ENCODE results near the gene DLGAP4.

Gene DLGAP4

GRCh38 chr20:36399147-36399968 is 93.2 kb downstream of the DLGAP4 start:
- TF ChIP-seq SNAI2 (CRISPR knock-in tag; IDR thresholded peaks at IDR 0.05) (no peak), ZFP30 (CRISPR knock-in tag; IDR thresholded peaks at IDR 0.05) (no peak), POU6F1 (CRISPR knock-in tag; IDR thresholded peaks at IDR 0.05; ENCODE audit: borderline replicate concordance, low read depth) (no peak), ZNF8 (CRISPR knock-in tag; IDR thresholded peaks at IDR 0.05) (no peak), CREB5 (CRISPR knock-in tag; IDR thresholded peaks at IDR 0.05; ENCODE audit: low read depth) (no peak), ARNTL (CRISPR knock-in tag; IDR thresholded peaks at IDR 0.05; ENCODE audit: borderline replicate concordance, low read depth) (no peak), CSRNP3 (CRISPR knock-in tag; IDR thresholded peaks at IDR 0.05) (no peak), TOX (CRISPR knock-in tag; IDR thresholded peaks at IDR 0.05; ENCODE audit: borderline replicate concordance) (no peak), BACH2 (CRISPR knock-in tag; IDR thresholded peaks at IDR 0.05; ENCODE audit: borderline replicate concordance) (no peak), CSDC2 (CRISPR knock-in tag; IDR thresholded peaks at IDR 0.05) (no peak), ZNF565 (CRISPR knock-in tag; conservative IDR thresholded peaks at IDR 0.05; ENCODE audit: low read depth) (no peak), RARB (CRISPR knock-in tag; IDR thresholded peaks at IDR 0.05) (no peak), PPARA (CRISPR knock-in tag; IDR thresholded peaks at IDR 0.05; ENCODE audit: borderline replicate concordance) (no peak), ZFP3 (CRISPR knock-in tag; IDR thresholded peaks at IDR 0.05) (no peak), ZNF70 (CRISPR knock-in tag; IDR thresholded peaks at IDR 0.05) (no peak), TCF4 (CRISPR knock-in tag; IDR thresholded peaks at IDR 0.05; ENCODE audit: borderline replicate concordance) (no peak), ZC3H10 (CRISPR knock-in tag; IDR thresholded peaks at IDR 0.05) (no peak), ISL1 (CRISPR knock-in tag; IDR thresholded peaks at IDR 0.05) (no peak), PATZ1 (CRISPR knock-in tag; IDR thresholded peaks at IDR 0.05; ENCODE audit: borderline replicate concordance) (no peak), GLIS3 (CRISPR knock-in tag; IDR thresholded peaks at IDR 0.05) (no peak)
- peak; percentile 90 for ATAC-seq

- TF ChIP-seq ZFP3 (CRISPR knock-in tag; IDR thresholded peaks at IDR 0.05), result no peak
- TF ChIP-seq RARB (CRISPR knock-in tag; IDR thresholded peaks at IDR 0.05), result no peak
- TF ChIP-seq POU6F1 (CRISPR knock-in tag; IDR thresholded peaks at IDR 0.05; ENCODE audit: borderline replicate concordance, low read depth), result no peak
- TF ChIP-seq ISL1 (CRISPR knock-in tag; IDR thresholded peaks at IDR 0.05), result no peak
- no peak for TF ChIP-seq TSHZ2 (CRISPR knock-in tag; IDR thresholded peaks at IDR 0.05)
- no peak for ATAC-seq
Measured at GRCh38 chr20:36399969-36400545, 93.9 kb downstream of the DLGAP4 start.

Data from SK-N-SH treated with all-trans-retinoic acid at 6 μM for 48 hours (cell line).